ENCODE measurements around the gene GPSM1. TPM values are rescaled to one million over a fixed set of nuclear protein-coding genes. Genes with fewer than 3 reads are reported as not detected.

Gene GPSM1
- total RNA-seq, 1 experiment from 2014 or later = 26.9 TPM

DNA sequence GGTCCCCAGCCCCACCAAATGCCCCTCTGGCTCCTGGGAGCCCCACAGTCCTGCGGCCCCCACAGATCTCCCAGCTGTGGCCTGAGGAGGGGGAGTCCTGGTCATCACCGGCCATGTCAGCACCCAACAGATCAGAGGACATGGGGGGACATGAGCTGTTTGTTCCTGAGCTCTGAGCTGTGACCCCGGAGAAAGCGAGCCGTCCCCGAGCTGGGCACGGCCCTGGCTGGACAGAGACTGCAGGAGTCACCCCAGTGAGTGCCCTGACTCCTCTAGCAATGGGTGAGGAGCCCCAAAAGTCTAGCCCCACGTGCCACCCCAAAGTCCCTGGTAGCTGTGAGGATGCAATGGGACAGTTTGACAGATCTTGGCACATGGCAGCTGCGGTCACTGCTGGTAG, 49.1 kb upstream of the GPSM1 start:
- Histone ChIP-seq H2AFZ (ENCODE audit: low read length) (no peak overlapping the region), H3K27me3 (ENCODE audit: low read length) (no peaks in the 10 kb centered on the region), H3K79me2 (ENCODE audit: low read length) (no peaks in the 10 kb centered on the region), H3K36me3 (ENCODE audit: low read depth, low read length) (no peaks in the 10 kb centered on the region), H4K20me1 (ENCODE audit: low read length) (no peaks in the 10 kb centered on the region), H3K9ac (ENCODE audit: low read length) (no peak overlapping the region), H3K4me3 (ENCODE audit: low read length) (no peak overlapping the region), H3K9me3 (ENCODE audit: low read length) (no peaks in the 10 kb centered on the region), H3K4me2 (ENCODE audit: low read length) (no peak overlapping the region), H3K9me2 (replicated peaks; ENCODE audit: low read length) (no peaks in the 10 kb centered on the region), H3F3A (ENCODE audit: low read length, unreplicated experiment) (no peaks in the 10 kb centered on the region), H3K27ac (ENCODE audit: low read length) (no peak overlapping the region), H3K4me1 (ENCODE audit: insufficient read depth, low read length) (peaks cover 2% of the 10 kb centered on the region; the same call in 1 of the 2 replicates)
- intact Hi-C loops (cut with micrococcal nuclease) = no loop called here
- DNase-seq (no peak), ATAC-seq (no peak)
- TF ChIP-seq EZH2phosphoT487 (IDR thresholded peaks at IDR 0.05; ENCODE audit: borderline replicate concordance, low read length) = no peak
- TF ChIP-seq, protein P1, sequence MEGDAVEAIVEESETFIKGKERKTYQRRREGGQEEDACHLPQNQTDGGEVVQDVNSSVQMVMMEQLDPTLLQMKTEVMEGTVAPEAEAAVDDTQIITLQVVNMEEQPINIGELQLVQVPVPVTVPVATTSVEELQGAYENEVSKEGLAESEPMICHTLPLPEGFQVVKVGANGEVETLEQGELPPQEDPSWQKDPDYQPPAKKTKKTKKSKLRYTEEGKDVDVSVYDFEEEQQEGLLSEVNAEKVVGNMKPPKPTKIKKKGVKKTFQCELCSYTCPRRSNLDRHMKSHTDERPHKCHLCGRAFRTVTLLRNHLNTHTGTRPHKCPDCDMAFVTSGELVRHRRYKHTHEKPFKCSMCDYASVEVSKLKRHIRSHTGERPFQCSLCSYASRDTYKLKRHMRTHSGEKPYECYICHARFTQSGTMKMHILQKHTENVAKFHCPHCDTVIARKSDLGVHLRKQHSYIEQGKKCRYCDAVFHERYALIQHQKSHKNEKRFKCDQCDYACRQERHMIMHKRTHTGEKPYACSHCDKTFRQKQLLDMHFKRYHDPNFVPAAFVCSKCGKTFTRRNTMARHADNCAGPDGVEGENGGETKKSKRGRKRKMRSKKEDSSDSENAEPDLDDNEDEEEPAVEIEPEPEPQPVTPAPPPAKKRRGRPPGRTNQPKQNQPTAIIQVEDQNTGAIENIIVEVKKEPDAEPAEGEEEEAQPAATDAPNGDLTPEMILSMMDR (conservative IDR thresholded peaks at IDR 0.05; ENCODE audit: low read depth, low read length) = no peak
- TF ChIP-seq EZH2 (IDR thresholded peaks at IDR 0.05; ENCODE audit: low read length, unreplicated experiment) = no peak
- CTCF ChIA-PET = no interaction called here
- POLR2A ChIA-PET (ENCODE audit: unreplicated experiment) = no interaction called here
- BruUV-seq (replicated peaks) = no TSS peak

DNA sequence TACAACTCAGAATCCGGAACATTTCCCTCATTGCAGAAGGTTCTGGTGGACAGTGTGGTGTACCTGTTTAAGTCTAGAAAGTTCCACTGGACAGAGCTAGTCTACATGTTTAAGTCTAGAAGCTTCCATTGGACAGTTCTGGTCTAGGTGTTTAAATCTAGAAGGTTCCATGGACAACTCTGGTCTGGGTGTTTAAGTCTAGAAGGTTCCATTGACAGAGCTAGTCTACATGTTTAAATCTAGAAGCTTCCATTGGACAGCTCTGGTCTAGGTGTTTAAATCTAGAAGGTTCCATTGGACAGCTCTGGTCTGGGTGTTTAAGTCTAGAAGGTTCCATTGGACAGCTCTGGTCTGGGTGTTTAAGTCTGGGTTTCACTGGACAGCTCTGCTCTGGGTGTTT, 48.4 kb upstream of the GPSM1 start:
- Histone ChIP-seq H4K20me1 (ENCODE audit: low read length) (no peaks in the 10 kb centered on the region), H3K9me3 (ENCODE audit: low read length) (no peaks in the 10 kb centered on the region), H3K27me3 (ENCODE audit: low read length) (no peaks in the 10 kb centered on the region), H3K9ac (ENCODE audit: low read length) (no peak overlapping the region), H2AFZ (ENCODE audit: low read length) (no peak overlapping the region), H3K9me2 (replicated peaks; ENCODE audit: low read length) (no peaks in the 10 kb centered on the region), H3K4me3 (ENCODE audit: low read length) (no peak overlapping the region), H3K4me2 (ENCODE audit: low read length) (no peak overlapping the region), H3K27ac (ENCODE audit: low read length) (no peak overlapping the region), H3K4me1 (ENCODE audit: insufficient read depth, low read length) (peaks cover 5% of the 10 kb centered on the region; the same call in 1 of the 2 replicates), H3K79me2 (ENCODE audit: low read length) (no peaks in the 10 kb centered on the region), H3K36me3 (ENCODE audit: low read depth, low read length) (no peaks in the 10 kb centered on the region), H3F3A (ENCODE audit: low read length, unreplicated experiment) (no peaks in the 10 kb centered on the region)
- no peak for ATAC-seq
- BruUV-seq (replicated peaks) = no TSS peak
- CTCF ChIA-PET = no interaction called here
- TF ChIP-seq, protein P1 (conservative IDR thresholded peaks at IDR 0.05; ENCODE audit: low read depth, low read length) = no peak
- TF ChIP-seq EZH2 (IDR thresholded peaks at IDR 0.05; ENCODE audit: low read length, unreplicated experiment) (no peak), EZH2phosphoT487 (IDR thresholded peaks at IDR 0.05; ENCODE audit: borderline replicate concordance, low read length) (no peak)
- DNase-seq = no peak
- POLR2A ChIA-PET (ENCODE audit: unreplicated experiment) = no interaction called here
- intact Hi-C loops (cut with micrococcal nuclease) = no loop called here

DNA sequence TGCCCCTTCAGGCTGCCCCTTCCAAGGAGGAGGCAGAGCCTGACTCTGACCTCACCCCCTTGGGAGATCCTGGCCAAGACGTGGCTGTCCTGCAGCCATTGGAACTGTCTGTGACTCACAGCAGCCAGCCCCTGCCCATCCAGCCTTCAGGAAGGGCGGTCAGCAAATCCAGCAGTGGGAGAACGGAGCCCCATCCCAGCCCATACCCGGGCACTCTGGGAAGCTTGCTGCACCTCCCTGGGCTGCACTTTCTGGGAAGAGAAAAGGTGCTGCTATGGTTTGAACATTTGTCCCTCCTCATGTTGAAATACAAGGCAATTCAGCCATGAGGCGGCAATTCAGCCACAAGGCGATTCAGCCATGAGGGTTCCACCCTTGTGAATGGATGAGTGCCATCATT, 47.9 kb upstream of the GPSM1 start:
- intact Hi-C loops (cut with micrococcal nuclease) = no loop called here
- Histone ChIP-seq H4K20me1 (ENCODE audit: low read length) (no peaks in the 10 kb centered on the region), H3K9ac (ENCODE audit: low read length) (no peak overlapping the region), H3K4me1 (ENCODE audit: insufficient read depth, low read length) (peaks cover 5% of the 10 kb centered on the region; the same call in 1 of the 2 replicates), H3K4me3 (ENCODE audit: low read length) (no peak overlapping the region), H3K27me3 (ENCODE audit: low read length) (no peaks in the 10 kb centered on the region), H2AFZ (ENCODE audit: low read length) (no peak overlapping the region), H3K79me2 (ENCODE audit: low read length) (no peaks in the 10 kb centered on the region), H3K9me2 (replicated peaks; ENCODE audit: low read length) (no peaks in the 10 kb centered on the region), H3K36me3 (ENCODE audit: low read depth, low read length) (no peaks in the 10 kb centered on the region), H3K4me2 (ENCODE audit: low read length) (no peak overlapping the region), H3F3A (ENCODE audit: low read length, unreplicated experiment) (no peaks in the 10 kb centered on the region), H3K9me3 (ENCODE audit: low read length) (no peaks in the 10 kb centered on the region), H3K27ac (ENCODE audit: low read length) (no peak overlapping the region)
- DNase-seq (no peak), ATAC-seq (no peak)
- POLR2A ChIA-PET (ENCODE audit: unreplicated experiment) = no interaction called here
- CTCF ChIA-PET = no interaction called here
- BruUV-seq (replicated peaks) = no TSS peak
- TF ChIP-seq EZH2phosphoT487 (IDR thresholded peaks at IDR 0.05; ENCODE audit: borderline replicate concordance, low read length) (no peak), EZH2 (IDR thresholded peaks at IDR 0.05; ENCODE audit: low read length, unreplicated experiment) (no peak)
- TF ChIP-seq, protein P1 (conservative IDR thresholded peaks at IDR 0.05; ENCODE audit: low read depth, low read length) = no peak

Measured in PC-3 (cell line).